Upper lobe of left lung (tissue), 6 donors: ENCODE measurements around the gene CCL20. TPM values are rescaled to one million over a fixed set of nuclear protein-coding genes. Genes with fewer than 3 reads are reported as not detected.

Experiments
- ATAC-seq, 2 donors: fragments of 200-7000 bp; cut with Tn5 transposase; one replicate each; pipeline ENCODE4 v1.9.1; 2022; ENCODE audit warnings: mild to moderate bottlenecking in 2 of 2, moderate library complexity in 2 of 2; ENCODE audit not compliant: low FRiP score in 2 of 2
- DNase-seq, 2 donors: peaks; one replicate each; pipeline ENCODE4 v3.0.0-alpha.2; 2019 to 2020
- H3K27ac ChIP-seq, 4 donors: fragments of 200-600 bp; sonication (generic); one replicate each; pipeline ENCODE4 v1.5.1; 2016 to 2019
- H3K27me3 ChIP-seq, 4 donors: fragments of 200-600 bp; sonication (generic); one replicate each; pipeline ENCODE4 v1.5.1; 2017 to 2019
- H3K36me3 ChIP-seq, 4 donors: fragments of 200-600 bp; sonication (generic); one replicate each; pipeline ENCODE4 v1.5.1; 2016 to 2019
- H3K4me1 ChIP-seq, 4 donors: fragments of 200-600 bp; sonication (generic); one replicate each; pipeline ENCODE4 v1.5.1; 2018 to 2019
- H3K4me3 ChIP-seq, 4 donors: fragments of 200-600 bp; sonication (generic); one replicate each; pipeline ENCODE4 v1.5.1; 2017 to 2019; ENCODE audit warnings: mild to moderate bottlenecking in 2 of 4, moderate library complexity in 1 of 4
- H3K9me3 ChIP-seq, 4 donors: fragments of 200-600 bp; sonication (generic); one replicate each; pipeline ENCODE4 v1.5.1; 2018 to 2019
- CTCF ChIP-seq, 6 experiments: fragments of 450-650 bp in 4 of 6; fragments of 200-600 bp in 2 of 6; sonication (generic) in 2 of 6; IDR thresholded peaks; one replicate each; pipeline ENCODE4 v1.5.1; 2016 to 2019; ENCODE audit warnings: antibody characterized with exemption in 6 of 6
- EP300 ChIP-seq, 4 donors: sonication (generic); formaldehyde crosslinking; IDR thresholded peaks; one replicate each; pipeline ENCODE4 v1.5.1; 2017; ENCODE audit warnings: antibody characterized with exemption in 4 of 4, control low read depth in 2 of 4
- POLR2A ChIP-seq, 4 donors: fragments of 450-650 bp; IDR thresholded peaks; one replicate each; pipeline ENCODE4 v1.5.1; 2016 to 2017; ENCODE audit warnings: antibody characterized with exemption in 4 of 4, mild to moderate bottlenecking in 2 of 4
- POLR2AphosphoS5 ChIP-seq, 2 donors: sonication (generic); formaldehyde crosslinking; IDR thresholded peaks; one replicate each; pipeline ENCODE4 v1.5.1; 2017; ENCODE audit warnings: antibody characterized with exemption in 2 of 2
- WGBS, 2 donors: methylation state at CpG; one replicate each; pipeline ENCODE4 v1.1.5; 2017 to 2018; 5-methylcytosine and 5-hydroxymethylcytosine counted together
- total RNA-seq, 6 donors: library from RNA; depleted of rRNA in 4 of 6; stranded (reverse); fragments of >200 nt in 4 of 6; gene quantifications; one replicate each; pipeline versions ENCODE4 v1.1.0 to v1.2.1, GENCODE V29; 2016 to 2021
- donor health status: DM: no; HTN: no; CAD: no; lungs with moderate emphysema.
- donor health status: DM: no; HTN: yes; CAD: no; lungs with severe emphysema.

CCL20 gene
- total RNA-seq, 6 donors from 2014 or later: 0.66 to 8.6 (median 3.8) TPM; not detected in 1

DNA sequence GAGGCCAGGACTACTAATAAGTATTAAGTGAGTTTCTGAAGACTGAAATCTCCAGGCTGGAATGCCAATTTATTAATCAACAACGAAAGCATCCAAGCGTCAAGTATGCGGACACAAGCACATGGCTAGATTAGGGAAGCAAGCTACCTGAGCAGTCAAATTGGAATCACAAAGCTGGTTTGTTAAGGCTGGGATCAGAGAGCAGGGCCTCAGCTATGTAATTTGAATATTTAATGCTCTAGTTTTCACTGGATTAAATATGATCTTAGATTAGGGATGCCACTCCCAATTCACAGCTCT lies 5.7 kb downstream of the CCL20 start:
- H3K36me3 ChIP-seq: no peaks in the 10 kb centered on the region
- H3K27me3 ChIP-seq: no peaks in the 10 kb centered on the region
- 88 to 95% methylated on average over 3 of the region's 3 CpGs for WGBS, 2 donors
- DNase-seq (no peak), ATAC-seq (no peak)
- TF ChIP-seq EP300 (IDR thresholded peaks at IDR 0.05) (no peak), CTCF (IDR thresholded peaks at IDR 0.05) (no peak), POLR2AphosphoS5 (IDR thresholded peaks at IDR 0.05) (no peak), POLR2A (IDR thresholded peaks at IDR 0.05) (no peak)
- no peak overlapping the region for H3K4me3 ChIP-seq
- peaks cover 4 to 25% (median 18%) of the 10 kb centered on the region in 4 donors for H3K4me1 ChIP-seq
- H3K9me3 ChIP-seq: no peaks in the 10 kb centered on the region
- peak overlapping the region; percentile 47 to 80 (median 72) for H3K27ac ChIP-seq

- H3K9me3 ChIP-seq: no peaks in the 10 kb centered on the region
- no peak overlapping the region for H3K27ac ChIP-seq
- WGBS, 2 donors: 77 to 80% methylated on average over 4 of the region's 4 CpGs
- no peak for DNase-seq
- no peaks in the 10 kb centered on the region for H3K36me3 ChIP-seq
- no peaks in the 10 kb centered on the region for H3K27me3 ChIP-seq
- no peak for TF ChIP-seq POLR2A (IDR thresholded peaks at IDR 0.05)
- no peak overlapping the region for H3K4me3 ChIP-seq
- H3K4me1 ChIP-seq: peaks cover 4 to 25% (median 17%) of the 10 kb centered on the region in 4 donors
- peak in 1 of 2 donors; percentile 4 for ATAC-seq
Measured at GRCh38 chr2:227821043-227821942, 7.7 kb downstream of the CCL20 start.

- Histone ChIP-seq H3K4me3 (no peak overlapping the region), H3K4me1 (peaks cover 4 to 17% (median 14%) of the 10 kb centered on the region in 4 donors), H3K27ac (no peak overlapping the region), H3K9me3 (no peaks in the 10 kb centered on the region), H3K27me3 (no peaks in the 10 kb centered on the region), H3K36me3 (no peaks in the 10 kb centered on the region)
- WGBS, 2 donors: 77 to 82% methylated on average over 2 of the region's 2 CpGs
- TF ChIP-seq POLR2A (IDR thresholded peaks at IDR 0.05) (no peak), EP300 (IDR thresholded peaks at IDR 0.05) (no peak), CTCF (IDR thresholded peaks at IDR 0.05) (no peak), POLR2AphosphoS5 (IDR thresholded peaks at IDR 0.05) (no peak)
- ATAC-seq (no peak), DNase-seq (no peak)
Measured at GRCh38 chr2:227822416-227823003, 8.9 kb downstream of the CCL20 start.

- Histone ChIP-seq H3K27me3 (no peaks in the 10 kb centered on the region), H3K4me1 (peaks cover 0 to 5% (median 4%) of the 10 kb centered on the region in 4 donors), H3K9me3 (no peaks in the 10 kb centered on the region), H3K27ac (no peak overlapping the region), H3K4me3 (no peak overlapping the region), H3K36me3 (no peaks in the 10 kb centered on the region)
- DNase-seq (no peak), ATAC-seq (no peak)
- TF ChIP-seq EP300 (IDR thresholded peaks at IDR 0.05) (no peak), POLR2A (IDR thresholded peaks at IDR 0.05) (no peak), POLR2AphosphoS5 (IDR thresholded peaks at IDR 0.05) (no peak), CTCF (IDR thresholded peaks at IDR 0.05) (no peak)
- 43 to 83% methylated on average over 2 of the region's 2 CpGs for WGBS, 2 donors
Measured at GRCh38 chr2:227823922-227824321, 10.3 kb downstream of the CCL20 start.

DNA sequence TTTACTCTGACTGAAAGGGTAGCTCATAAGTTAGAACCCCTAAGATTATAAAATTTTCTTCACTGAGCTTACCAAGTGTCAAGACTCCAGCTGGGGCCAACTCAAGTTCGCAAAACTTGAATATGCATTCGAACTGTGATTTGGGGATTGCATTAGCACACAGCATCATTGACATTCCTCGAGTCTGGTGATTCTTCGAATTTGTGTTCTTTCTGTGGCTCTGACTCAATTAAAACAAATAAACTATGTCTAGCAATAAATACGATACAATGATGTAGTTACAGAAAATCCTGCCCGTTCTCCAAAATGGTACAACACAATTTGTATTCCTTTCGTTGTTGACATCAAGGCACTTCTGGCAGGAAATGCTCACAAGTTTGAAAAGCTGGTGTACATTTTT lies 11.1 kb downstream of the CCL20 start:
- TF ChIP-seq POLR2AphosphoS5 (IDR thresholded peaks at IDR 0.05) (no peak), POLR2A (IDR thresholded peaks at IDR 0.05) (no peak), CTCF (IDR thresholded peaks at IDR 0.05) (no peak), EP300 (IDR thresholded peaks at IDR 0.05) (no peak)
- 84 to 90% methylated on average over 7 of the region's 7 CpGs for WGBS, 2 donors
- ATAC-seq: no peak
- no peaks in the 10 kb centered on the region for H3K4me1 ChIP-seq
- no peak for DNase-seq
- H3K27ac ChIP-seq: no peak overlapping the region
- no peaks in the 10 kb centered on the region for H3K9me3 ChIP-seq
- no peak overlapping the region for H3K4me3 ChIP-seq
- H3K36me3 ChIP-seq: no peaks in the 10 kb centered on the region
- H3K27me3 ChIP-seq: no peaks in the 10 kb centered on the region
